ENCODE measurements around the gene SPECC1L.

The SPECC1L gene

GRCh38 chr22:24414984-24415945 is 144.6 kb downstream of the SPECC1L start:
- no peaks in the 10 kb centered on the region for H3K27me3 ChIP-seq (ENCODE audit: insufficient read depth, low read depth)
- no peak overlapping the region for H3K4me3 ChIP-seq (IDR thresholded peaks at IDR 0.05; ENCODE audit: insufficient read depth, low read depth, low read length)
- H3K79me2 ChIP-seq (ENCODE audit: insufficient read depth, low read depth), result no peaks in the 10 kb centered on the region
- peaks cover 6% of the 10 kb centered on the region for H3K4me1 ChIP-seq (ENCODE audit: low read depth, poor library complexity, severe bottlenecking)
- no peaks in the 10 kb centered on the region for H3K36me3 ChIP-seq (ENCODE audit: insufficient read depth)
- no peaks in the 10 kb centered on the region for H4K20me1 ChIP-seq (ENCODE audit: insufficient read depth)
- no peak overlapping the region for H3K4me2 ChIP-seq
- no peak overlapping the region for H3K27ac ChIP-seq
- TF ChIP-seq CTCF (conservative IDR thresholded peaks at IDR 0.05; ENCODE audit: low read depth, low read length), result no peak
- H2AFZ ChIP-seq (ENCODE audit: low read depth), result no peak overlapping the region
- H3K9ac ChIP-seq, result no peak overlapping the region

- H3K9ac ChIP-seq, result no peak overlapping the region
These were observed 145.5 kb downstream of the SPECC1L start for GRCh38 chr22:24416095-24416494.

GRCh38 chr22:24416611-24417010 is 146.0 kb downstream of the SPECC1L start:
- no peaks in the 10 kb centered on the region for H3K36me3 ChIP-seq (ENCODE audit: insufficient read depth)
- no peaks in the 10 kb centered on the region for H4K20me1 ChIP-seq (ENCODE audit: insufficient read depth)
- no peaks in the 10 kb centered on the region for H3K27me3 ChIP-seq (ENCODE audit: insufficient read depth, low read depth)
- no peaks in the 10 kb centered on the region for H3K79me2 ChIP-seq (ENCODE audit: insufficient read depth, low read depth)
- H3K4me2 ChIP-seq, result no peak overlapping the region
- no peak overlapping the region for H3K27ac ChIP-seq
- H3K4me1 ChIP-seq (ENCODE audit: low read depth, poor library complexity, severe bottlenecking), result peaks cover 6% of the 10 kb centered on the region
- H2AFZ ChIP-seq (ENCODE audit: low read depth), result no peak overlapping the region
- no peak for TF ChIP-seq CTCF (conservative IDR thresholded peaks at IDR 0.05; ENCODE audit: low read depth, low read length)
- H3K9ac ChIP-seq, result no peak overlapping the region
- no peak overlapping the region for H3K4me3 ChIP-seq (IDR thresholded peaks at IDR 0.05; ENCODE audit: insufficient read depth, low read depth, low read length)

More at GRCh38 chr22:24416095-24416494, 145.5 kb downstream of the SPECC1L start:
- no peaks in the 10 kb centered on the region for H3K36me3 ChIP-seq (ENCODE audit: insufficient read depth)
- H3K4me2 ChIP-seq, result no peak overlapping the region
- H4K20me1 ChIP-seq (ENCODE audit: insufficient read depth), result no peaks in the 10 kb centered on the region
- H3K79me2 ChIP-seq (ENCODE audit: insufficient read depth, low read depth), result no peaks in the 10 kb centered on the region
- no peak overlapping the region for H3K27ac ChIP-seq
- no peak overlapping the region for H3K4me3 ChIP-seq (IDR thresholded peaks at IDR 0.05; ENCODE audit: insufficient read depth, low read depth, low read length)
- no peaks in the 10 kb centered on the region for H3K27me3 ChIP-seq (ENCODE audit: insufficient read depth, low read depth)
- no peak for TF ChIP-seq CTCF (conservative IDR thresholded peaks at IDR 0.05; ENCODE audit: low read depth, low read length)
- H2AFZ ChIP-seq (ENCODE audit: low read depth), result no peak overlapping the region
- H3K4me1 ChIP-seq (ENCODE audit: low read depth, poor library complexity, severe bottlenecking), result peaks cover under 1% of the 10 kb centered on the region

- Histone ChIP-seq H3K9ac (no peak overlapping the region), H3K36me3 (ENCODE audit: insufficient read depth) (no peaks in the 10 kb centered on the region), H3K4me2 (no peak overlapping the region), H3K4me3 (IDR thresholded peaks at IDR 0.05; ENCODE audit: insufficient read depth, low read depth, low read length) (no peak overlapping the region), H3K27ac (no peak overlapping the region), H3K27me3 (ENCODE audit: insufficient read depth, low read depth) (no peaks in the 10 kb centered on the region), H3K79me2 (ENCODE audit: insufficient read depth, low read depth) (no peaks in the 10 kb centered on the region), H3K4me1 (ENCODE audit: low read depth, poor library complexity, severe bottlenecking) (peaks cover 8% of the 10 kb centered on the region), H4K20me1 (ENCODE audit: insufficient read depth) (no peaks in the 10 kb centered on the region), H2AFZ (ENCODE audit: low read depth) (no peak overlapping the region)
- no peak for TF ChIP-seq CTCF (conservative IDR thresholded peaks at IDR 0.05; ENCODE audit: low read depth, low read length)
These were observed 146.6 kb downstream of the SPECC1L start for GRCh38 chr22:24417200-24417599.

Data from KMS-11 (cell line).